Activated CD4-positive, alpha-beta T cell treated with anti-CD3 and anti-CD28 coated beads, Interleukin-2, amount 50 U/mL, for 1 hour (primary cell): ENCODE measurements around the gene RNF115.
"Not testable (repeated sequence)": the region's sequence is repeated elsewhere in the genome, so short reads cannot be mapped to it uniquely, and the experiment has no call there.

Source experiments
- DNase-seq: peaks from one replicate; pipeline ENCODE4 v3.0.0-alpha.2; 2020

RNF115 gene

GRCh38 chr1:145726193-145726592 is 97.7 kb downstream of the RNF115 start:
- not testable (repeated sequence) for DNase-seq

GRCh38 chr1:145720878-145721671 is 102.8 kb downstream of the RNF115 start:
- peak; percentile 66 for DNase-seq

- no peak for DNase-seq
These were observed 103.4 kb downstream of the RNF115 start for GRCh38 chr1:145720556-145720877.

GRCh38 chr1:145719230-145720079 is 104.4 kb downstream of the RNF115 start, which contains the start of gene CD160:
CD160 (plus strand) TSS chr1:145719499; CDS start chr1:145728328, 8,829 bp downstream.
- no peak for DNase-seq

- not testable (repeated sequence) for DNase-seq
These were observed 105.4 kb downstream of the RNF115 start for GRCh38 chr1:145718465-145718864.

- no peak for DNase-seq
These were observed 106.1 kb downstream of the RNF115 start for GRCh38 chr1:145717833-145718232.

- no peak for DNase-seq
These were observed 107.1 kb downstream of the RNF115 start for GRCh38 chr1:145716641-145717345.

- no peak for DNase-seq
These were observed 109.3 kb downstream of the RNF115 start for GRCh38 chr1:145714524-145715111.

- no peak for DNase-seq
These were observed 112.7 kb downstream of the RNF115 start for GRCh38 chr1:145711213-145711651.

GRCh38 chr1:145710291-145711027 is 113.4 kb downstream of the RNF115 start:
- no peak for DNase-seq

- no peak for DNase-seq
These were observed 115.8 kb downstream of the RNF115 start for GRCh38 chr1:145708063-145708462.

GRCh38 chr1:145707183-145707867 is 116.6 kb downstream of the RNF115 start, which contains the start of gene PDZK1:
PDZK1 (minus strand) TSS chr1:145707368; CDS start chr1:145688021, 19,347 bp downstream.
- no peak for DNase-seq

- no peak for DNase-seq
These were observed 117.7 kb downstream of the RNF115 start for GRCh38 chr1:145706086-145706664.

- no peak for DNase-seq
These were observed 118.3 kb downstream of the RNF115 start for GRCh38 chr1:145705622-145706021.

- DNase-seq, result no peak
These were observed 121.1 kb downstream of the RNF115 start for GRCh38 chr1:145702826-145703225.

- DNase-seq, result no peak
These were observed 121.8 kb downstream of the RNF115 start for GRCh38 chr1:145702052-145702451.

- no peak for DNase-seq
These were observed 122.5 kb downstream of the RNF115 start for GRCh38 chr1:145701306-145701862.

GRCh38 chr1:145696630-145696960 is 127.3 kb downstream of the RNF115 start:
- no peak for DNase-seq

GRCh38 chr1:145695821-145696629 is 127.9 kb downstream of the RNF115 start:
- no peak for DNase-seq
